Nephron progenitor cell (in vitro differentiated cells): ENCODE measurements around the gene TNRC6A.
A peak's percentile ranks its signal among the peaks of the same experiment; 100 is the strongest.

ENCODE experiments used
- DNase-seq: peaks from one replicate; pipeline ENCODE4 v3.0.0; 2021
- H3K27ac Mint-ChIP-seq: 2 replicates; pipeline ENCODE4 v1.8.0; 2021; ENCODE audit warnings: mild to moderate bottlenecking, moderate library complexity, mixed read lengths
- H3K27me3 Mint-ChIP-seq: 2 replicates; pipeline ENCODE4 v1.8.0; 2021; ENCODE audit warnings: mild to moderate bottlenecking, low read depth, mixed read lengths; ENCODE audit not compliant: poor library complexity
- H3K36me3 Mint-ChIP-seq: 2 replicates; pipeline ENCODE4 v1.8.0; 2021; ENCODE audit warnings: low read depth, mixed read lengths
- H3K4me1 Mint-ChIP-seq: 2 replicates; pipeline ENCODE4 v1.8.0; 2021; ENCODE audit warnings: mixed read lengths
- H3K4me3 Mint-ChIP-seq: 2 replicates; pipeline ENCODE4 v1.8.0; 2021; ENCODE audit warnings: mild to moderate bottlenecking, moderate library complexity, mixed read lengths
- H3K9me3 Mint-ChIP-seq: 2 replicates; pipeline ENCODE4 v1.8.0; 2021; ENCODE audit warnings: mild to moderate bottlenecking, moderate library complexity, mixed read lengths
- TF ChIP-seq, protein P1 (sequence below): fragments of 200-600 bp; sonication (generic); IDR thresholded peaks from 2 replicates; pipeline ENCODE4 v1.5.0; 2021; ENCODE audit warnings: antibody characterized with exemption

Gene TNRC6A

DNA sequence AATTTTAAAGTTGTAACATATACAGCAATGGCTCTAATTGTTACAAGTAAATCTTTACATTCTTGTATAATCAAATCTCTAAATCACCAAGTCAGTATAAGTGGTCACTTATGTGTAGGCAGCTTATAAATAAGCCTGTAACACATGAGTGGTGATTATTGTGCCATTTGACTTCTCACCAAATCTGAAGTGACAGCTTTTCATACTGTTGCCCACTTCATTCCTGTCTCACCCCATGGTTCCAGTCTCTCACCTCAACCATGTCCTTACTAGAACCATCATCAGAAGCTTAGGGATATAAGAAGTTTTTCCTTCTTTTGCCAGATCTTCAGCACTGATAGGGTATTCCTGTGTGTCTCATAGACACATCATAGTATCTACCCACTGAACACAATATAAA, 23.5 kb downstream of the TNRC6A start:
- H3K36me3 Mint-ChIP-seq: peaks cover 11% of the 10 kb centered on the region
- H3K27me3 Mint-ChIP-seq: no peaks in the 10 kb centered on the region
- no peak overlapping the region for H3K27ac Mint-ChIP-seq
- peaks cover 18% of the 10 kb centered on the region for H3K4me1 Mint-ChIP-seq
- TF ChIP-seq, protein P1, sequence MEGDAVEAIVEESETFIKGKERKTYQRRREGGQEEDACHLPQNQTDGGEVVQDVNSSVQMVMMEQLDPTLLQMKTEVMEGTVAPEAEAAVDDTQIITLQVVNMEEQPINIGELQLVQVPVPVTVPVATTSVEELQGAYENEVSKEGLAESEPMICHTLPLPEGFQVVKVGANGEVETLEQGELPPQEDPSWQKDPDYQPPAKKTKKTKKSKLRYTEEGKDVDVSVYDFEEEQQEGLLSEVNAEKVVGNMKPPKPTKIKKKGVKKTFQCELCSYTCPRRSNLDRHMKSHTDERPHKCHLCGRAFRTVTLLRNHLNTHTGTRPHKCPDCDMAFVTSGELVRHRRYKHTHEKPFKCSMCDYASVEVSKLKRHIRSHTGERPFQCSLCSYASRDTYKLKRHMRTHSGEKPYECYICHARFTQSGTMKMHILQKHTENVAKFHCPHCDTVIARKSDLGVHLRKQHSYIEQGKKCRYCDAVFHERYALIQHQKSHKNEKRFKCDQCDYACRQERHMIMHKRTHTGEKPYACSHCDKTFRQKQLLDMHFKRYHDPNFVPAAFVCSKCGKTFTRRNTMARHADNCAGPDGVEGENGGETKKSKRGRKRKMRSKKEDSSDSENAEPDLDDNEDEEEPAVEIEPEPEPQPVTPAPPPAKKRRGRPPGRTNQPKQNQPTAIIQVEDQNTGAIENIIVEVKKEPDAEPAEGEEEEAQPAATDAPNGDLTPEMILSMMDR: no peak
- H3K4me3 Mint-ChIP-seq: no peak overlapping the region
- DNase-seq: no peak
- no peaks in the 10 kb centered on the region for H3K9me3 Mint-ChIP-seq

DNA sequence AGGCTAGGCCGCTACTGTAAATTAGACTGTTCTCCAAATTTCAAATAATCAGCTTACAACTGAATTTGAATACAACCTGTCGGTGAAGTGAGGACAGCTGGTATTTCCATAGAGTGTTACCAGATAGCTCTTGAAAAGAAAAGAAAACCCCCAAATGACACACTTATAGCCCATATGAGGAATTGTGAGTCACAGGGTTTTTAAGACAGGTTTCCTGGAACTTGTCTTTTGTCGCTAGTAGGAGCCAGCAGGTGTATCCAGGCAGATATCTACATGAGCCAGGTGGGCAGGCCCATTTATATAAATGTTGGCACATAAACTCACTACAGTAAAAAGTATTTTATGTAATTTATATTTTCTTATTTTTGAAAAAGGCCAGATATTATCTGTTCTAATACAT, 24.0 kb downstream of the TNRC6A start:
- no peak overlapping the region for H3K4me3 Mint-ChIP-seq
- H3K27me3 Mint-ChIP-seq: no peaks in the 10 kb centered on the region
- DNase-seq: no peak
- H3K4me1 Mint-ChIP-seq: peaks cover 18% of the 10 kb centered on the region
- TF ChIP-seq, protein P1: no peak
- H3K27ac Mint-ChIP-seq: no peak overlapping the region
- H3K9me3 Mint-ChIP-seq: no peaks in the 10 kb centered on the region
- H3K36me3 Mint-ChIP-seq: peaks cover 9% of the 10 kb centered on the region

DNA sequence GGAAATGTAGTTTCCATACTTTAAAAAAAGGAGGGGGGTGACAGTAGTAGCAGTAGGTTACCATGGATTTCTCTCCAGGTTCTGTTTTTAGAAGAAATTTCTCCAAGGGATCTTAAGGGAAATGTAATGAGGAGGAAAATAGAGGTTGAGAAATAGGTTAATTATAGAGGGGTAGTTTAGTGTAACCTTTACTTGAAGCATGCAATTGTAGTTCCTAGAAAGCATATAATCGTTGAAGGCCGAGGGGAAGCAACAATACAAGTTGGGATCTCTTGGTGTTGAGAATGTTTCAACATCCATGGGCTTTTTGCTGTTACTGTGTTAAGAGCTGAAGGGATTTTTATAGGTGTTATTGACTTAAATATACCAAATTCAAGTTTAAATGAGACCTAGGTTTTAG, 25.1 kb downstream of the TNRC6A start:
- no peak for DNase-seq
- H3K36me3 Mint-ChIP-seq: no peaks in the 10 kb centered on the region
- H3K4me3 Mint-ChIP-seq: no peak overlapping the region
- no peaks in the 10 kb centered on the region for H3K9me3 Mint-ChIP-seq
- H3K27ac Mint-ChIP-seq: peak overlapping the region; percentile 14
- H3K27me3 Mint-ChIP-seq: no peaks in the 10 kb centered on the region
- peaks cover 18% of the 10 kb centered on the region for H3K4me1 Mint-ChIP-seq
- TF ChIP-seq, protein P1: no peak

DNA sequence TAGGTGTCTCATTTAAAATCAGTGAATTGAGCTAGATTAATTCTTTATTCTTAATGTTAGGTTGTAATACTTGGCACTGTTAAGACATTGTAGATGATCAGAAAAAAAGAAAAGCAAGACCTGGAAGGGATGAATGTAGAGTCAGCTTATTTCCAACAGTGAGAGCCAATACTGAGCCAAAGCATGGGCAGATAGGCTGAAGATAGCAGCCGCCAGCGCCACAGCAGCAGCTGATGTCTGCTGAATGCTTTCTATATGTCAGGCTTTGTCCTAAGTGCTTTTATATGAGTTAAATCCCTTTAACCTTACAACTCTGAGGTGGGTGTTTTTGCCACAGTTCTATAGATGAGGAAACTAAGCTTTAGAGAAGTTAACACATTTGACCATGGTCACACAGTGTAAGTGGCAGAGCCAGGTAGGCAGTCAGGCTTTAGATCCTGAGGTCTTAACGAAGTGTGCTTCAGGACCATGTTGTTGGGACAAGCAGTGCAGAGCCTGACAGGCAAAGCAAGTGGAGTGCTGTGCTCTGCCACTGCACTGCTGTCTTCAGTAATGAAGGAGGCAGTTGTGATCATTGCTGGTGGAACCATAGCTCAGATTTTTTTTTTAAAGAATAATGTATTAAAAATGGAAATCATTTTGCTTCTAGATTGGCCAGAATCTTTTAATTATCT, 25.9 kb downstream of the TNRC6A start:
- no peak overlapping the region for H3K4me3 Mint-ChIP-seq
- TF ChIP-seq, protein P1: no peak
- H3K9me3 Mint-ChIP-seq: no peaks in the 10 kb centered on the region
- H3K36me3 Mint-ChIP-seq: no peaks in the 10 kb centered on the region
- H3K4me1 Mint-ChIP-seq: peaks cover 18% of the 10 kb centered on the region
- peak overlapping the region; percentile 33 for H3K27ac Mint-ChIP-seq
- H3K27me3 Mint-ChIP-seq: no peaks in the 10 kb centered on the region
- no peak for DNase-seq

DNA sequence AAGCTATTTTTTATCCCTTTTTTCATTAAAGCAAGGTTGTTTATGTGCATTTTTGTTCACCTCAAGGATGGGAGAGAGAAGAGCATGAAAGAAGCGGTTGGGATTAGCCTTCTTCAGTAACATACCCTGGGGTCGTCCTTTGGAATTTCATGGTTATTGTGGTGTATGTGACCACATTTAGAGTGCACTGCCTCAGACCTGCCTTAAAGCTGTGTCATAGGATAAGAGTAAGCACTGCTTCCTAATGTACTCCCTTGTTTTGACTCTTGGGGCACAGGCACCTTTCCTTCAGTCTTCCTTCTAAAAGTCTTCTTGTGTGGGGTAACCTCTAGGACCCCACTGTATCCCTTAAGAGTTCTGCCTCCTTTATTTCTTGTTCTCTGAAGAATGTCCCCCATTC, 28.9 kb downstream of the TNRC6A start:
- TF ChIP-seq, protein P1: no peak
- H3K36me3 Mint-ChIP-seq: peaks cover 10% of the 10 kb centered on the region
- no peaks in the 10 kb centered on the region for H3K9me3 Mint-ChIP-seq
- H3K4me3 Mint-ChIP-seq: no peak overlapping the region
- peaks cover 4% of the 10 kb centered on the region for H3K4me1 Mint-ChIP-seq
- no peak for DNase-seq
- no peaks in the 10 kb centered on the region for H3K27me3 Mint-ChIP-seq
- H3K27ac Mint-ChIP-seq: no peak overlapping the region

DNA sequence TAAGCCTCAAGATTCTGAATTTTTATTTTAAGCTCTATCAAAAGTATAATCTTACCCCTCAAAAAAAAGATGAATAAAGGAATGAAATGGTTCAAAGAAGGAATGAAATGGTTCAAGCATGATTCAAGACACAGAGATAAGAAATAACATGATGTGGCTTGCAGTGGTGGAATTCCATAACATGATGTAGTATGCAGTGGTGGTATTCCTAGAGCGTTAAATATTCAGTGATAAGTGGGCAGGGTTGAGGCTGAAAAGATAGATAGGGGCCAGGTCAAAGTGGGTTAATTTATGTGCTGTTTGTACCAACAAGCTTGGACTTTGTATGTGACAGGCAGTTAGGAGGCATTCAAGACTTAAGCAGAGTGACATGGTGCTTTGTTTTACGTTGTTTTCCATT, 29.6 kb downstream of the TNRC6A start:
- Mint-ChIP-seq H3K36me3 (peaks cover 17% of the 10 kb centered on the region), H3K4me3 (no peak overlapping the region), H3K4me1 (peaks cover 4% of the 10 kb centered on the region), H3K27ac (no peak overlapping the region), H3K9me3 (no peaks in the 10 kb centered on the region), H3K27me3 (no peaks in the 10 kb centered on the region)
- TF ChIP-seq, protein P1: no peak
- no peak for DNase-seq
